ENCODE data around the gene ARSJ. TPM values are rescaled to one million over a fixed set of nuclear protein-coding genes. Genes with fewer than 3 reads are reported as not detected.

Gene ARSJ
- total RNA-seq, 1 donor, result 24.6 TPM

DNA sequence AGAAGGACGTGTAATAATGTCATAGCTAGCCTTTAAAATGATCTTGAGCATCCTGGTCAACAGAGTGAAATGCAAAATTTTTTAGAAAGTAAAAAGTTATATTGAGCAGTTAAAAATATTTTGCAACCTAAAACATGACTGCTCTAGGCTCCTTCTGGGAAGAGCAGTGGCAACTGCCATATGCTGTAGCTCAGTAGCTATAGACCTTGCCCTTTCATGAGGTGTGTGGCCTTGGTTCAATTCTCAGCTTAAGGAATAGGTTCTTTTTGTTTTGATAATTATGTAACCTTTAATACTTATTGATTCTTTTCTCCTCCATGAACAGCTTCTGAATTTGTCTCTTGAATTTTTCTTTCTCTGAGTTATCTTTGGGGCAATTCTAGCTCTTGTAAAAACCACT lies 105.0 kb downstream of the ARSJ start:
- no peaks in the 10 kb centered on the region for H4K20me1 ChIP-seq (ENCODE audit: insufficient read depth, low read length)
- H3K4me2 ChIP-seq (ENCODE audit: insufficient read depth, low read length), result no peak overlapping the region
- H3K27me3 ChIP-seq (ENCODE audit: insufficient read depth, low read length), result no peaks in the 10 kb centered on the region
- no peak overlapping the region for H3K27ac ChIP-seq (ENCODE audit: low read depth, low read length)
- TF ChIP-seq, protein P1, sequence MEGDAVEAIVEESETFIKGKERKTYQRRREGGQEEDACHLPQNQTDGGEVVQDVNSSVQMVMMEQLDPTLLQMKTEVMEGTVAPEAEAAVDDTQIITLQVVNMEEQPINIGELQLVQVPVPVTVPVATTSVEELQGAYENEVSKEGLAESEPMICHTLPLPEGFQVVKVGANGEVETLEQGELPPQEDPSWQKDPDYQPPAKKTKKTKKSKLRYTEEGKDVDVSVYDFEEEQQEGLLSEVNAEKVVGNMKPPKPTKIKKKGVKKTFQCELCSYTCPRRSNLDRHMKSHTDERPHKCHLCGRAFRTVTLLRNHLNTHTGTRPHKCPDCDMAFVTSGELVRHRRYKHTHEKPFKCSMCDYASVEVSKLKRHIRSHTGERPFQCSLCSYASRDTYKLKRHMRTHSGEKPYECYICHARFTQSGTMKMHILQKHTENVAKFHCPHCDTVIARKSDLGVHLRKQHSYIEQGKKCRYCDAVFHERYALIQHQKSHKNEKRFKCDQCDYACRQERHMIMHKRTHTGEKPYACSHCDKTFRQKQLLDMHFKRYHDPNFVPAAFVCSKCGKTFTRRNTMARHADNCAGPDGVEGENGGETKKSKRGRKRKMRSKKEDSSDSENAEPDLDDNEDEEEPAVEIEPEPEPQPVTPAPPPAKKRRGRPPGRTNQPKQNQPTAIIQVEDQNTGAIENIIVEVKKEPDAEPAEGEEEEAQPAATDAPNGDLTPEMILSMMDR (IDR thresholded peaks at IDR 0.05; ENCODE audit: extremely low read depth, low read depth, low read length), result no peak
- no peak for DNase-seq (ENCODE audit: insufficient read length, low spot score, missing footprints)
- no peak overlapping the region for H3K4me3 ChIP-seq (ENCODE audit: insufficient read depth, low read length)
- H3K9me3 ChIP-seq (ENCODE audit: low read depth, low read length), result no peaks in the 10 kb centered on the region
- no peak overlapping the region for H2AFZ ChIP-seq (ENCODE audit: low read length)
- H3K36me3 ChIP-seq (ENCODE audit: insufficient read depth, low read length), result peaks cover 4% of the 10 kb centered on the region
- H3K4me1 ChIP-seq (ENCODE audit: insufficient read depth, low read length), result peaks cover 5% of the 10 kb centered on the region
- H3K79me2 ChIP-seq (ENCODE audit: insufficient read depth, low read length), result no peaks in the 10 kb centered on the region

DNA sequence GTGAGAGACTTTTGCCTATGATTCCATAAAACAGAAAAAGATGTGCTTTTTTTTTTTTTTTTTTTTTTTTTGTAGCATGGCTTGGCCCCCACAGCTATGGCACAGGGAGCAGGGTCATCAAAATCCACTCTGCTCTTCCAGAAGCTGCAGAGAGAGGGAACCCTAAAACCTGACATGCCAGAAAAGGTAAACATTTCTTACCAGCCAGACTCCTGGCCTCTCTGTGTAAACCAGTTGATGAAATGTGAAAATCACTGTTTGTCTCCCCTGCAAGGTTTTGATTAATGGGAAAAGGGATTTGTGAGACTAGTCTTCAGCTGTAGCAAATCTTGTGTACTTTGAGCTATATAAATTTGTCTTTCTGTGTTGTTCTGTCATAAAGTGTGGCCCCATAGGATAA lies 105.9 kb downstream of the ARSJ start:
- H4K20me1 ChIP-seq (ENCODE audit: insufficient read depth, low read length), result no peaks in the 10 kb centered on the region

DNA sequence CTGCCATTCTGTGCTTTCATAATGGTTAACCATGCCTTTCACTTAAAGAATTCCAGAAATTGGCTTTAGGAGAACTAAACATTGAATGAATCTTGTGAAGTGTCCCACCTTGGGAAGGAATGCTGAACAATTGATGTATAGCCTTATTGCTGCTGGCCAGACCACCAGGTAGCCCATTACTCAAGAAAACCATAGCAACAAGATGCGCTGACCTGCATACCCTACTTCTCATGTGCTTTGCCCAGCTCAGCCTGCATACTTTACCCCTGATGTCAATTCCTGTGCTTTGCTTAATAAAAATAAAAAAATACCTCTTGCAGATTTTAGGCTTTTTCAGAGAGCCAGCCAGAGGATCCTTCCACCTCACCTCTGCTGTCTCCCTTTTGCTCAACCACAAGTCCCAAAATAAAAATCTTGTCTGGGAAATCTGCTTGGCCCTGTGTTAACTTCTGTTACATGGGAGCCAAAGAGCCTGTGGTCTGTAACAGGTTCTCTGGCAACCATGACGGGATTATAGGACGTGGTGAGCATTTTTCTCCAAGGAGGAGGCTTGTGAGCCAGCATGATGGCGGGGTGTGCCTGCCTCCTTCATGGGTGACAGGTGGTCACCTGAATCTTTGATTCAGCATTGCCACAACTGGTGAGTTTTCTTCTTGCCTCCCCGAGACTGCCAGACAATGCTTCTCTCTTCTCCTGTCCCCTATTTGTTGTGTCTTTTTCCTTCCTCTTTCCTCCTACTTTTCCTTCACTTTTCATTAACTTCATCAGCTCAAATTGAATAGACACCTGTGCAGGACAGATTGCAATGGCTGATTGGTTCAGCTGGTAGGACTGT lies 106.8 kb downstream of the ARSJ start:
- TF ChIP-seq, protein P1 (IDR thresholded peaks at IDR 0.05; ENCODE audit: extremely low read depth, low read depth, low read length), result no peak
- H3K4me2 ChIP-seq (ENCODE audit: insufficient read depth, low read length), result no peak overlapping the region
- no peak for DNase-seq (ENCODE audit: insufficient read length, low spot score, missing footprints)
- no peak overlapping the region for H3K4me3 ChIP-seq (ENCODE audit: insufficient read depth, low read length)
- H3K27me3 ChIP-seq (ENCODE audit: insufficient read depth, low read length), result no peaks in the 10 kb centered on the region
- peaks cover 5% of the 10 kb centered on the region for H3K4me1 ChIP-seq (ENCODE audit: insufficient read depth, low read length)
- peaks cover 4% of the 10 kb centered on the region for H3K36me3 ChIP-seq (ENCODE audit: insufficient read depth, low read length)
- H4K20me1 ChIP-seq (ENCODE audit: insufficient read depth, low read length), result no peaks in the 10 kb centered on the region
- no peaks in the 10 kb centered on the region for H3K79me2 ChIP-seq (ENCODE audit: insufficient read depth, low read length)
- H2AFZ ChIP-seq (ENCODE audit: low read length), result no peak overlapping the region
- H3K9me3 ChIP-seq (ENCODE audit: low read depth, low read length), result no peaks in the 10 kb centered on the region
- no peak overlapping the region for H3K27ac ChIP-seq (ENCODE audit: low read depth, low read length)

More for the DNA sequence above, 105.9 kb downstream of the ARSJ start:
- peaks cover 4% of the 10 kb centered on the region for H3K36me3 ChIP-seq (ENCODE audit: insufficient read depth, low read length)
- no peak overlapping the region for H3K27ac ChIP-seq (ENCODE audit: low read depth, low read length)
- no peak overlapping the region for H3K4me3 ChIP-seq (ENCODE audit: insufficient read depth, low read length)
- H3K27me3 ChIP-seq (ENCODE audit: insufficient read depth, low read length), result no peaks in the 10 kb centered on the region
- no peak overlapping the region for H2AFZ ChIP-seq (ENCODE audit: low read length)
- TF ChIP-seq, protein P1 (IDR thresholded peaks at IDR 0.05; ENCODE audit: extremely low read depth, low read depth, low read length), result no peak
- no peaks in the 10 kb centered on the region for H3K79me2 ChIP-seq (ENCODE audit: insufficient read depth, low read length)
- no peaks in the 10 kb centered on the region for H3K9me3 ChIP-seq (ENCODE audit: low read depth, low read length)
- H3K4me2 ChIP-seq (ENCODE audit: insufficient read depth, low read length), result no peak overlapping the region
- no peak for DNase-seq (ENCODE audit: insufficient read length, low spot score, missing footprints)
- H3K4me1 ChIP-seq (ENCODE audit: insufficient read depth, low read length), result peaks cover 5% of the 10 kb centered on the region

DNA sequence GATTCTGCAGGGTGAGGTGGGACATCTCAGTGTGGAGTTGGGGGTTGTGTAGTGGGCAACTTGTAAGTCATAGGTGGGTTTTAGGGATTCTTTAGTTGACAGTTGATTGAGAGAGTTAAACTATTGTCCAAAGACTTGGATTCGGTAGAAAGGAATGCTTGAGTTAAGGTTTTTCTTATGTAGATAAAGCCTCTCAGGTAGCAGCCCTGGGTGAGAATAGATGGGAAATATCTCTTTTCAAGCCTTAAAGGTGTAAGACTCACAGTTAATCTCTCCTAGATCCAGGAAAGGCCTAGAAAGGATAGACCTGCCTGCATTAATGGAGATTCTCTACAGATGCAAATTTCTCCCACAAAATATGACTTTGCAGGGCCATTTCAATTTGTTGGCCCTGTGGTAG lies 108.4 kb downstream of the ARSJ start:
- H3K4me1 ChIP-seq (ENCODE audit: insufficient read depth, low read length), result peaks cover 5% of the 10 kb centered on the region
- no peaks in the 10 kb centered on the region for H3K27me3 ChIP-seq (ENCODE audit: insufficient read depth, low read length)
- no peak overlapping the region for H2AFZ ChIP-seq (ENCODE audit: low read length)
- no peaks in the 10 kb centered on the region for H3K9me3 ChIP-seq (ENCODE audit: low read depth, low read length)
- no peak overlapping the region for H3K27ac ChIP-seq (ENCODE audit: low read depth, low read length)
- TF ChIP-seq, protein P1 (IDR thresholded peaks at IDR 0.05; ENCODE audit: extremely low read depth, low read depth, low read length), result no peak
- no peak for DNase-seq (ENCODE audit: insufficient read length, low spot score, missing footprints)
- H3K79me2 ChIP-seq (ENCODE audit: insufficient read depth, low read length), result no peaks in the 10 kb centered on the region
- H3K36me3 ChIP-seq (ENCODE audit: insufficient read depth, low read length), result peaks cover 4% of the 10 kb centered on the region
- no peak overlapping the region for H3K4me2 ChIP-seq (ENCODE audit: insufficient read depth, low read length)
- H4K20me1 ChIP-seq (ENCODE audit: insufficient read depth, low read length), result no peaks in the 10 kb centered on the region
- no peak overlapping the region for H3K4me3 ChIP-seq (ENCODE audit: insufficient read depth, low read length)

Data from osteoblast (primary cell).